ENCODE measurements around the gene PID1.

Gene PID1

GRCh38 chr2:229226382-229226781 is 44.7 kb downstream of the PID1 start:
- H3K36me3 ChIP-seq (ENCODE audit: control insufficient read depth, insufficient read depth, low read length) = no peaks in the 10 kb centered on the region
- WGBS (ENCODE audit: extremely low coverage, insufficient coverage, low lambda C conversion rate) = no CpG with 5 or more reads among the region's 2 CpGs
- H2BK15ac ChIP-seq (replicated peaks; ENCODE audit: low read depth) = no peak overlapping the region
- no peaks in the 10 kb centered on the region for H3K4me1 ChIP-seq (ENCODE audit: control insufficient read depth, low read depth, low read length)
- H2BK120ac ChIP-seq (ENCODE audit: low read depth, low read length) = no peak overlapping the region
- H3K4me2 ChIP-seq (ENCODE audit: low read length) = no peak overlapping the region
- no peak overlapping the region for H3K4ac ChIP-seq (ENCODE audit: low read depth, low read length)
- H4K5ac ChIP-seq (ENCODE audit: low read length) = no peak overlapping the region
- H3K79me1 ChIP-seq (ENCODE audit: low read length) = no peaks in the 10 kb centered on the region
- H3K9ac ChIP-seq (ENCODE audit: low read length) = no peak overlapping the region
- H3K56ac ChIP-seq (ENCODE audit: low read length) = no peak overlapping the region
- H3K23ac ChIP-seq (ENCODE audit: low read length) = no peak overlapping the region
- no peak overlapping the region for H2BK5ac ChIP-seq (ENCODE audit: low read length)
- H2AK5ac ChIP-seq (ENCODE audit: low read length) = no peak overlapping the region
- no peaks in the 10 kb centered on the region for H3K27me3 ChIP-seq (ENCODE audit: insufficient read depth, low read length, poor library complexity)
- H3K4me3 ChIP-seq (ENCODE audit: low read length) = no peak overlapping the region
- DNase-seq = no peak
- no peak overlapping the region for H3K27ac ChIP-seq (ENCODE audit: low read depth, low read length)
- no peaks in the 10 kb centered on the region for H3K79me2 ChIP-seq (ENCODE audit: control insufficient read depth, insufficient read depth, low read length)
- no peak overlapping the region for H4K8ac ChIP-seq (ENCODE audit: low read depth, low read length)
- no peak overlapping the region for H3K18ac ChIP-seq (ENCODE audit: low read length)

- no peak overlapping the region for H3K9ac ChIP-seq (ENCODE audit: low read length)
Measured at GRCh38 chr2:229223107-229223506, 48.0 kb downstream of the PID1 start.

DNA sequence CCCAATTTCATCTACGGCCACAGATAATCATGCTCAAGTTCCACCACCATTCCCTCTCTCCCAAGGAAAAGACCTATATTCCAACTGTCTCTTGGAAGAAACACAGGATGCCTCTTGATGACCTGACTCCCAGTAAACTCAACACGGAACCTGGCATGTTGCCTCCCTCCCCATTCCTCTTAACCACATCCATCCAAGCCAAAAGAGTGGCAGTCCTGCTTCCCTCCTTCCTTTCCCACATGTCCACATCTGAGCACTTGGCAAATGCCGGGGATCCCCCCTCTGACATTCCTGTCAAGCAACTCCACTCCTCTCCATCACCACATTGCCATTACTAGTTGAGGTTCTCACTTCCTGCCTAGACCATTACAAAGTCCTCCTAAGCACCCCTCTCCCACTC is 49.4 kb downstream of the PID1 start:
- Histone ChIP-seq H3K4me2 (ENCODE audit: low read length) (no peak overlapping the region), H3K4ac (ENCODE audit: low read depth, low read length) (no peak overlapping the region), H3K27ac (ENCODE audit: low read depth, low read length) (no peak overlapping the region), H3K56ac (ENCODE audit: low read length) (no peak overlapping the region), H4K8ac (ENCODE audit: low read depth, low read length) (no peak overlapping the region), H3K79me1 (ENCODE audit: low read length) (no peaks in the 10 kb centered on the region), H2BK120ac (ENCODE audit: low read depth, low read length) (no peak overlapping the region), H2BK15ac (replicated peaks; ENCODE audit: low read depth) (no peak overlapping the region), H3K9ac (ENCODE audit: low read length) (no peak overlapping the region), H3K23ac (ENCODE audit: low read length) (no peak overlapping the region), H3K18ac (ENCODE audit: low read length) (no peak overlapping the region), H3K79me2 (ENCODE audit: control insufficient read depth, insufficient read depth, low read length) (no peaks in the 10 kb centered on the region), H3K4me3 (ENCODE audit: low read length) (no peak overlapping the region), H2AK5ac (ENCODE audit: low read length) (no peak overlapping the region), H3K36me3 (ENCODE audit: control insufficient read depth, insufficient read depth, low read length) (no peaks in the 10 kb centered on the region), H2BK5ac (ENCODE audit: low read length) (no peak overlapping the region), H4K5ac (ENCODE audit: low read length) (no peak overlapping the region), H3K27me3 (ENCODE audit: insufficient read depth, low read length, poor library complexity) (no peaks in the 10 kb centered on the region), H3K4me1 (ENCODE audit: control insufficient read depth, low read depth, low read length) (no peaks in the 10 kb centered on the region)
- no CpG with 5 or more reads among the region's 3 CpGs for WGBS (ENCODE audit: extremely low coverage, insufficient coverage, low lambda C conversion rate)
- DNase-seq = no peak

More at GRCh38 chr2:229223107-229223506, 48.0 kb downstream of the PID1 start:
- no peak overlapping the region for H2BK15ac ChIP-seq (replicated peaks; ENCODE audit: low read depth)
- no peaks in the 10 kb centered on the region for H3K4me1 ChIP-seq (ENCODE audit: control insufficient read depth, low read depth, low read length)
- no peak overlapping the region for H2BK5ac ChIP-seq (ENCODE audit: low read length)
- H3K27ac ChIP-seq (ENCODE audit: low read depth, low read length) = no peak overlapping the region
- no peak overlapping the region for H3K4me2 ChIP-seq (ENCODE audit: low read length)
- no peak overlapping the region for H4K5ac ChIP-seq (ENCODE audit: low read length)
- no peaks in the 10 kb centered on the region for H3K79me1 ChIP-seq (ENCODE audit: low read length)
- H3K79me2 ChIP-seq (ENCODE audit: control insufficient read depth, insufficient read depth, low read length) = no peaks in the 10 kb centered on the region
- no peak overlapping the region for H3K18ac ChIP-seq (ENCODE audit: low read length)
- no peak overlapping the region for H3K56ac ChIP-seq (ENCODE audit: low read length)
- H2AK5ac ChIP-seq (ENCODE audit: low read length) = no peak overlapping the region
- H3K4ac ChIP-seq (ENCODE audit: low read depth, low read length) = no peak overlapping the region
- H3K36me3 ChIP-seq (ENCODE audit: control insufficient read depth, insufficient read depth, low read length) = no peaks in the 10 kb centered on the region
- H2BK120ac ChIP-seq (ENCODE audit: low read depth, low read length) = no peak overlapping the region
- WGBS (ENCODE audit: extremely low coverage, insufficient coverage, low lambda C conversion rate) = no CpG with 5 or more reads among the region's 1 CpG
- DNase-seq = no peak
- no peak overlapping the region for H4K8ac ChIP-seq (ENCODE audit: low read depth, low read length)
- H3K23ac ChIP-seq (ENCODE audit: low read length) = no peak overlapping the region
- H3K4me3 ChIP-seq (ENCODE audit: low read length) = no peak overlapping the region
- no peaks in the 10 kb centered on the region for H3K27me3 ChIP-seq (ENCODE audit: insufficient read depth, low read length, poor library complexity)

GRCh38 chr2:229220254-229220653 is 50.8 kb downstream of the PID1 start:
- H3K56ac ChIP-seq (ENCODE audit: low read length) = no peak overlapping the region
- no peak overlapping the region for H3K4me3 ChIP-seq (ENCODE audit: low read length)
- no peaks in the 10 kb centered on the region for H3K79me2 ChIP-seq (ENCODE audit: control insufficient read depth, insufficient read depth, low read length)
- no peak overlapping the region for H3K27ac ChIP-seq (ENCODE audit: low read depth, low read length)
- H3K4ac ChIP-seq (ENCODE audit: low read depth, low read length) = no peak overlapping the region
- H3K36me3 ChIP-seq (ENCODE audit: control insufficient read depth, insufficient read depth, low read length) = no peaks in the 10 kb centered on the region
- no peak overlapping the region for H3K23ac ChIP-seq (ENCODE audit: low read length)
- H3K9ac ChIP-seq (ENCODE audit: low read length) = no peak overlapping the region
- H2AK5ac ChIP-seq (ENCODE audit: low read length) = no peak overlapping the region
- H4K8ac ChIP-seq (ENCODE audit: low read depth, low read length) = no peak overlapping the region
- no peak overlapping the region for H2BK15ac ChIP-seq (replicated peaks; ENCODE audit: low read depth)
- no peaks in the 10 kb centered on the region for H3K4me1 ChIP-seq (ENCODE audit: control insufficient read depth, low read depth, low read length)
- no peak overlapping the region for H2BK120ac ChIP-seq (ENCODE audit: low read depth, low read length)
- no peak overlapping the region for H4K5ac ChIP-seq (ENCODE audit: low read length)
- H3K4me2 ChIP-seq (ENCODE audit: low read length) = no peak overlapping the region
- H3K18ac ChIP-seq (ENCODE audit: low read length) = no peak overlapping the region
- DNase-seq = no peak
- no peaks in the 10 kb centered on the region for H3K79me1 ChIP-seq (ENCODE audit: low read length)
- no peaks in the 10 kb centered on the region for H3K27me3 ChIP-seq (ENCODE audit: insufficient read depth, low read length, poor library complexity)
- H2BK5ac ChIP-seq (ENCODE audit: low read length) = no peak overlapping the region
- WGBS (ENCODE audit: extremely low coverage, insufficient coverage, low lambda C conversion rate) = no CpG with 5 or more reads among the region's 4 CpGs

DNA sequence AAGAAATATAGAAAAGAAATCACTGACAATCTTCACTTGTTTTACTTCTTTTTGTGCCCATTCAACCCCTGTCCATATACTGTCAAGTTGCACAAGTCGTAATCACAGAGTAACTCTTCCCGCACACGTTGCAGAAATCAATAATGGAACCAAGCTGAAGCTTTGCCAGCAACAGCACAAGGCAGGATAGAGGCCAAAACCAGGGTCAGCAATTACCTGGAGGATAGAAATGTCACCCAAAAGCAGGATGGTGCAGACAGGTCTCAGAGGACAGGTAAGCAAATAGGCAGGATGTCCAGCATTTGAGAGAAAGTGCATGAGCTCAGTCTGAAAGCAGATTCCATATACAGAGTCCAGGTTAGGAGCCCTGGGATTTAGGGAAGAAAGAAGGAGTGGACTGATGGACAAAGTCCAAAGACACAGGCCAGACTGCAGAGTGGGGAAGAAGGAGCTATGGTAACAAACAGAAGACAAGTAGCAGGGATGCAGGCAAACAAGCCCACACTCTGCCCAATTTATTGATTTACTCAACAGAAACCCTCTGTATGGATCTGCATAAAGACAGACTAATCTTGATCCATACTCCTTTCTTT is 52.7 kb downstream of the PID1 start:
- no peak overlapping the region for H2BK120ac ChIP-seq (ENCODE audit: low read depth, low read length)
- WGBS (ENCODE audit: extremely low coverage, insufficient coverage, low lambda C conversion rate) = no CpG with 5 or more reads among the region's 3 CpGs
- no peak overlapping the region for H3K56ac ChIP-seq (ENCODE audit: low read length)
- no peaks in the 10 kb centered on the region for H3K4me1 ChIP-seq (ENCODE audit: control insufficient read depth, low read depth, low read length)
- H3K79me2 ChIP-seq (ENCODE audit: control insufficient read depth, insufficient read depth, low read length) = no peaks in the 10 kb centered on the region
- H3K4me3 ChIP-seq (ENCODE audit: low read length) = no peak overlapping the region
- H3K27me3 ChIP-seq (ENCODE audit: insufficient read depth, low read length, poor library complexity) = no peaks in the 10 kb centered on the region
- H3K18ac ChIP-seq (ENCODE audit: low read length) = no peak overlapping the region
- no peak overlapping the region for H4K5ac ChIP-seq (ENCODE audit: low read length)
- no peak overlapping the region for H3K9ac ChIP-seq (ENCODE audit: low read length)
- H4K8ac ChIP-seq (ENCODE audit: low read depth, low read length) = no peak overlapping the region
- no peak overlapping the region for H3K23ac ChIP-seq (ENCODE audit: low read length)
- H2BK15ac ChIP-seq (replicated peaks; ENCODE audit: low read depth) = no peak overlapping the region
- DNase-seq = no peak
- H3K4ac ChIP-seq (ENCODE audit: low read depth, low read length) = no peak overlapping the region
- H3K79me1 ChIP-seq (ENCODE audit: low read length) = no peaks in the 10 kb centered on the region
- H3K27ac ChIP-seq (ENCODE audit: low read depth, low read length) = no peak overlapping the region
- H3K4me2 ChIP-seq (ENCODE audit: low read length) = no peak overlapping the region
- no peak overlapping the region for H2BK5ac ChIP-seq (ENCODE audit: low read length)
- no peaks in the 10 kb centered on the region for H3K36me3 ChIP-seq (ENCODE audit: control insufficient read depth, insufficient read depth, low read length)
- no peak overlapping the region for H2AK5ac ChIP-seq (ENCODE audit: low read length)

- H2AK5ac ChIP-seq (ENCODE audit: low read length) = no peak overlapping the region
- no CpG with 5 or more reads among the region's 1 CpG for WGBS (ENCODE audit: extremely low coverage, insufficient coverage, low lambda C conversion rate)
Measured at GRCh38 chr2:229212241-229212640, 58.8 kb downstream of the PID1 start.

More at GRCh38 chr2:229212241-229212640, 58.8 kb downstream of the PID1 start:
- Histone ChIP-seq H2BK5ac (ENCODE audit: low read length) (no peak overlapping the region), H3K9ac (ENCODE audit: low read length) (no peak overlapping the region), H3K4me2 (ENCODE audit: low read length) (no peak overlapping the region), H3K23ac (ENCODE audit: low read length) (no peak overlapping the region), H2BK120ac (ENCODE audit: low read depth, low read length) (no peak overlapping the region), H3K79me2 (ENCODE audit: control insufficient read depth, insufficient read depth, low read length) (no peaks in the 10 kb centered on the region), H3K27me3 (ENCODE audit: insufficient read depth, low read length, poor library complexity) (no peaks in the 10 kb centered on the region), H3K56ac (ENCODE audit: low read length) (no peak overlapping the region), H3K36me3 (ENCODE audit: control insufficient read depth, insufficient read depth, low read length) (no peaks in the 10 kb centered on the region), H3K4me1 (ENCODE audit: control insufficient read depth, low read depth, low read length) (no peaks in the 10 kb centered on the region), H3K27ac (ENCODE audit: low read depth, low read length) (no peak overlapping the region), H2BK15ac (replicated peaks; ENCODE audit: low read depth) (no peak overlapping the region), H3K4me3 (ENCODE audit: low read length) (no peak overlapping the region), H3K79me1 (ENCODE audit: low read length) (no peaks in the 10 kb centered on the region), H4K8ac (ENCODE audit: low read depth, low read length) (no peak overlapping the region), H4K5ac (ENCODE audit: low read length) (no peak overlapping the region), H3K18ac (ENCODE audit: low read length) (no peak overlapping the region), H3K4ac (ENCODE audit: low read depth, low read length) (no peak overlapping the region)
- no peak for DNase-seq
